HG03196 (cell line): ENCODE measurements around the gene GAB1.

ENCODE experiments used
- ATAC-seq: cut with Tn5 transposase; IDR thresholded peaks from one replicate; pipeline ENCODE4 v1.9.1; 2021; ENCODE audit not compliant: unreplicated experiment

Gene GAB1

DNA sequence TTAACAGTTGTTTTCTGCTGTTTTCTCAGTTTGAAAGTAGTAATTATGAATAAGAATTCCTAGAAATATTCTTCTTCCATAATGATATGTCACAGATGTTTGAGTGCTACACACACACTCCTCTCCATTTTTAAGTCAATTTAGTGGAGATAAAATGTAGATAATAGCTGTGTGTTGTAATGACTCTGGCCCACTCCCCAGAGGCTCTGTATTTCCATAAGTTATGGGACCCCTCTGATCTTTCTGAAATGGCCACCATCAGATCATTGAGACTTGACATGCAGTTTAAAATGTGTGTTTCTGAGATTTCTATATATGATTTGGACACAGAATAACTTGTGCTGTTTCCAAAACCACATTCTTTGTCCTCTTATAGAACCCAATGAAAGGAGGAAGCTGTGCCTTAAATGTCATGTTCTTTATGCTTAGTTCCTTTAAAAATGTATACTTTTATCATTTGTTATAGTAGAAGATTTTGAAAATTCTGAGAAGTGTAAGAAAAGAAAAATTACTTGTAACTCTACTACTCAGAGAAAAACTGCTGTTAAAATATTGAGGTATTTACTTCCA lies 46.4 kb downstream of the GAB1 start:
- ATAC-seq, result no peak

DNA sequence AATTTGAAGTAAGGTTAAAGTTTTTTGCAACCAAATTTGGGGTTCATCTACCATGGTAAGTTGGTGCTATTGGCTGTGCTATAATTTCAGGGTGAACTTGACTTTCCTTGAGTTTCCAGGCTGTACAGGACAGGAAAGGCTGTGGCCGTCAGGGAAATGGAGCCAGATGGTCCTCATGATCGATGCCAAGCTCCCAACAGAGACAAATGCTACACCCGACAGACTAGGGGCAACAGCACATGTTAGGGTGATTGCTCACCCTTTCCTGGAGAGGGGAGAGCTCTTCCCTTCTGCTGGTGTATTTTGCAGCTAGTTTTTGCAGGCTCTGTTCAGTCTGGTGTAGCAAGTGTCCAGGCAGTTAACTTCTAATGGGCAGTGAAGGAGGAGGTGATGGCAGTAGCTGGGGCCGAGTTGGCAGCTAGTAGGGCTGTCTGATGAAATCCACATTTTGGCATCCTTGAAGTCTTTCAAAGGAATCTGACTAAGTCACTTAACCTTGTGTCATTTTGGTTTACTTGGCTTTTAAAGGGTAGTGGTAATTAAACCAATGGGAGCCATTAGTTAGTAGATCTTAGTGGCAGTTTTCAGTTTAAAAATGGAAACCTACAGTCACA lies 47.8 kb downstream of the GAB1 start:
- ATAC-seq, result no peak

DNA sequence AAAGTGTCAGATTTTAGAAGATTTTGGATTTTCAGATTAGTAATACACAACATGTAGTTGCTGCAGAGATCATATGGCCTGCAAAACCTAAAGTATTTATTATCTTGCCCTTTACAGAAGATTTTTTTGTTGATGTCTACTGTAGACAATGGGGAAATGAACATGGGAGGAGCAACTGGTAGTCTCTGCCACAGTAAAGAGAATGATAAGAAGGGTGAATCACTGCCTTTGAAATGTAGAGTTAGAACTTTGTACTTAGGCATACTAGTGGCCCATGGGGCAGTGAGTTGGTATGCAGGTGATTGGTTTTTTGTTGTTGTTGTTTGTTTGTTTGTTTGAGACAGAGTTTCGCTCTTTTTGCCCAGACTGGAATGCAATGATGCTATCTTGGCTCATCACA lies 50.1 kb downstream of the GAB1 start:
- ATAC-seq, result no peak

DNA sequence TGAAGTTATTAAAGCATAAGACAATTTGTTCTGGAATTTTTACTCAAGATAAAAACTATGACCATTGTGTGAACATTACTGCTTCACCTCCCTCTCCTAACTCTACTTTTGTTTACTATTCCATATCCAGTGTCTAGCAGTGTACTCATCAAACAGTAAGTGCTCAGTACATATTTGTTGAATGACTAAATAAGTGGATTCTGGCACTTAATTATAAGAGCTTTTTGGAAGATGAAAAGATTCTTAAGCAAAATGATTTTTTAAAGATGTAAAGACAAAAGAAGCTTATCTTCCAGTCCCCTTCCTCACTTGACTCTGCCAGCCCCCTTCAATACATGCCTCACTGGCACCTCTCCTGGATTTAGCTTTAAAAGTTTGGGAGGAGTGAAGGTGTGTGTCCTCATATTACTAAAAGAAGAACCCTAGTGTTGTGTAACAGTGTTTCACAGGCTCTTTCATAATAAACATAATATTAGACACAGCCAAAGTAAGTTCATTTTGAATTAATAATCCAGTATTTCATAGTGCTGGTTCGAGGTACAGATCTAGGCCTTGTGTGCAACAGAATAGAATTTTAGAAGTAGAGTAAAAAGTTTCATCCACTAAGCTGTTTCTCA lies 53.0 kb downstream of the GAB1 start:
- ATAC-seq, result no peak

GRCh38 chr4:143390764-143391163 lies 54.1 kb downstream of the GAB1 start:
- no peak for ATAC-seq

DNA sequence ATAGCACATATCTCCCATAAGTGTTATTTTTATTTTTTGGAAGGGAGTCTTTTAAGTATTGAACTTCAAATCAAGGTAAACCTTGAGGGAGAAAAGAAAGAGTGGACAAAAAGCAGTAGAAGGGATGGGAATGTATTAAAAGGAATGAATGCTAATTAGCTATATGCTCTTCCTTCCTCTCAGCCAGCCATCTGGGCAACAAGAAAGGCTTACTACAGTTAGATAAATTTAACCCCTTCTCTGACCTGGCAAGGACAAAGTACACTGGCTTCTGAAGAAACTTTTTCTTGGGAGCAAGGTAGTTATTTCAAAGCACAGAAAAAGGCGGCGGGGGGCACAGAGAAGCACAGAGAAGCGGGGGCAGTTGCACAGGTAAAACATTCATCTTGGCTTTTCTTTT lies 54.6 kb downstream of the GAB1 start:
- ATAC-seq, result no peak

DNA sequence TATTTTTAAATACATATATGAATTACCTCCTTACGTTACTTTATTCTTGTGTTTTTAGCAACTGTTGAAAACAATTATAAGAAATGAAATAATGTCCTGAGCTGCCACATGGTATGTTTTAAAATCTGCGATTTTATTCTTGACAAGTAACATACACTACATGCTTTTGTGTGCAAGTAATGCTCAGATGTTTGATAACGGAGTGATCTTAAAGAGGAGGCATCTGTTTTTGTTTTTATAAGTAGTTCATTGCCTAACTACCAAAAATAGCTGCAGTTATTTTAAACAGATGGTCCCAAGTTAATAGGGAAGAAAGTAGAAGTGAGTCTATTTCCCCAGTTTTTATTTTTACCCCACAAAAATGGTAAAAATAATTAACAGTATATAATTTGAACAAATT lies 55.2 kb downstream of the GAB1 start:
- no peak for ATAC-seq

DNA sequence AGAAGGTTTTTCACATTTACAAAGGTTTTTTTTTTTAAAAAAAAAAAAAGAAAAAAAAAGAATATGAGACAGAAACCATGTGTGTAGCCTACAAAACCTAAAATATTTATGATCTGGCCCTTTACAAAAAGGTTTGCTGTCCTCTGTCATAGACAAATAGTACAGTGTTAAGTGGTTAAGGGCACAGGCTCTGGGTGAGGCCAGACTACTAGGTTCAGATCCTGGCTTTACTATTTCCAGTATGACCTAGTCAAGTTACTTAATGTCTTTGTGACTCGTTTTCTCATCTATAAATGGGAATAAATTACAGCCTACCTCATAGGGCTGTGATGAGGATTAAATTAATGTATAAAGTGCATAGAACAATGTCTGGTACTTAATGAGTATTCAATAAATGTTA lies 56.5 kb downstream of the GAB1 start:
- ATAC-seq, result no peak

DNA sequence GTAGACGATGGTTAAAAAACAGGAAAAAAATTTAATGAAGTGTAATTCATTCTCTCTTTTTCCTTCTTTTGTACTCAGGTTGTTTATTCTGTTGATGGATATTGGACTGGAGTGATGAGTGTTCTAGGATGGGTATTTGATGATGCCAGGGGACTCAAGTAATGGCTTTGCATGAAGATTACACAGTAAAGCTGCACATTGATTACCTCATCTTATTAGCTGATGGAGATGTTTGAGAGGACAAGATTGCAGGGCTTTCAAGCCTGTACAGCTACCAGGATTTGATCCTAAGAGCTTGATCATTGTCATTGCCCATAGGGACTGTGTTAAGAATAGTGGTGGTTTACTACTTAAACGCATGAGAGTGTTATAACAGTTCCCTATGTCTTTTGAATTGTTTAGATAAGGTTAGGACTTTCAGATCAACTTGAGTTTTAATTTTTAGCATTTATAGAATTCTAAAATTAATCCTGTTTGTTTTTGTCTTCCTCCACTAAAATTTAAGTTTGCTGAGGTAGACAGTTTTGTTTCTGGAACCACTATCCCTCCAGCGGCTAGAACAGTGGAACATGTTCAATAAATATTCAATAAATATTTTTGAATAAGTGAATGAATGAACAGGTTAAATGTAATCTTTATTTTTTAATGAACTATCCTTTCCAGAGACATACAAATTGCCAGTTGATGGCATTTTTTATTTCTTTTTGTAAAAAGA lies 58.2 kb downstream of the GAB1 start:
- no peak for ATAC-seq

GRCh38 chr4:143396695-143397094 lies 60.0 kb downstream of the GAB1 start:
- no peak for ATAC-seq

DNA sequence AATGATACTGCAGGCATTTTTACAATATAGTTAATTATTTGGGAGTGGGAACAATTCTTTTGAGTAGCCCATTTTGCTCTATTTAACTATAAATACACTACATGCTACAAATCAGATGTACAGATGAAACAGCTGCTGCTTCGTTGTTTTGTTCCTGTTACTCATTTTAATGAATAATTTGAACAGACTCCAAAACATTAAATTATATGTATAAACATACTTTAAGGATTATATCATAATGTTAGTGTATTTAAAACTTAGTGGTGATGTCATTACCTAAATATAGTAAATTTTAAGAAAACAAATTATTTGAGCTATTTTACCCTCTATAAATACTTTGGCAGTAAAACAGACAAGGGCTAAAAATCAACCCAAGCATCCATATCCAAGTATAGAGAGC lies 60.7 kb downstream of the GAB1 start:
- no peak for ATAC-seq

DNA sequence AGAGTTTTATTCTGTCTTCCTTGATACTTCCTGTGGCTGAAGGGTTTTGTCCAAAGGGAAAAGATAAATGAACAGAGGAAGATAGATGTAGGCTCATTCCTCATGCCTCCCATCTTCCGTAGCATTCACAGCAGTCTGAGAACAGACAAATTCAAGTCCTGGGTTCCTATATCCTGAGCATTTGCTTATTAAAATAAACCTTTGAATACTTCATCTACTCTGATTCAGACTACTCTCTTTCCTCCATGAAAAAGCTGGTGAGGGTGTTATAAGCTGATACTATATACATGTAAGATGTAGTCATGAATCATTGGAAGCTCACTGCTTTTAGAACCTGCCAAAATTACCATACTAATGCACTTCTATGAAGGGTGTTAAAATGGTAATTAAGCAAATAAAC lies 61.2 kb downstream of the GAB1 start:
- no peak for ATAC-seq

- no peak for ATAC-seq
Observed at GRCh38 chr4:143399113-143399949, 62.7 kb downstream of the GAB1 start.

- ATAC-seq, result no peak
Observed at GRCh38 chr4:143400082-143400481, 63.4 kb downstream of the GAB1 start.

GRCh38 chr4:143402776-143403552 lies 66.3 kb downstream of the GAB1 start:
- no peak for ATAC-seq

DNA sequence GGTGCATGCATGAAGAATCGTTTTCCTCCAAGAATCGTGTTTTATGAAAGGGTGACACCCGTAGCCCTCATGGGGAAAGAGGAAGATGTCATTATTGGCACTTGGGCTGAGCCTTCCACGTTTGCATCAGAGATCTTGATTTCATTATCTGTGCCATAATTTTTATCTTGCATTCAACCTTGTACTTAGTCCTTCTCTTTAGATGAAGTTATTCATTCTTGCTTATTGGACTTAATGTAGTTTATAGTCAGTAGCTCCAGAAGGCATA lies 66.8 kb downstream of the GAB1 start:
- ATAC-seq, result no peak

- peak; percentile 94 for ATAC-seq
Observed at GRCh38 chr4:143404555-143404954, 67.9 kb downstream of the GAB1 start.

GRCh38 chr4:143405075-143405730 lies 68.5 kb downstream of the GAB1 start:
- ATAC-seq, result peak; percentile 30

DNA sequence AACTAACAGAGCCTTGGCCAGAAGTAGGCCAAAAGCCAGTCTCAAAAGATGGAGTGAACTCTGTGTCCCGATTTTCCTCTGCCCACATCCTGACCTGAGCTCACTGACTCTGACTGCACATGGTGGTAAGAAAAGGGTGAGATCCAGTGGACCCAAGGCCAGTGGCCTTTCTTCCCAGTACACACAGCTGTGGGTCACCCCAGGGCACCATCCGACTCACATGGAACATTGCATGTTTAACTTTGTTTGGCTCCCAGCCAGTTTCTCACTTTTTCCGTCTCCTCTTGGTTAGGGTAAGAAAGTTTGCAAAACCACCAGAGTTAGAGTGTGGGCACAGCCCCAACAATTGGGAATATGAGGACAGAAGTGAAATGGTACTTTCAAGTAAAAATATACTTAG lies 69.8 kb downstream of the GAB1 start:
- no peak for ATAC-seq

DNA sequence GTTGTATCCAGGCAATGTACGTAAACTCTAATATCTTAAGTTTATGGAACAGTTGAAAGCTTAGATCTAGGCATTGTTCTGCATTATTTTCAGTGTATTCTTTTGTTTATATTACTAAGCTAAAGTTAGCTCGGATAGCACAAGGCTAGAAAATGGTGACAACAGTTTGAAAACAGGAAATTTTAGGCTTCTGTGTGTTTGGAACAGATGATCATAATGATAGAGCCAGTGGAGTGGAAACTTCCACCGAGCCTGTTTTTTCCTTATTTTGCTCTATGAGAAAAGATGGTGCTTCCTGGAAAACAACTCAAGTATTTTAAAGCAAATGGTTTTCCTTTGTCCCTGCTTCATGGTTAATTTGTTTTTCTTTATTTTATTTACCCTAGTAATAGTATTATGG lies 70.8 kb downstream of the GAB1 start:
- ATAC-seq, result no peak
